VCaP (cell line): ENCODE data around the gene ZNF248.

Experiments used
- H3K27ac ChIP-seq: fragments of 450-650 bp; 2 replicates; pipeline ENCODE4 v1.5.1; 2017
- CTCF ChIP-seq: fragments of 450-650 bp; conservative IDR thresholded peaks from 2 replicates; pipeline ENCODE4 v1.5.1; 2017; ENCODE audit warnings: mild to moderate bottlenecking, moderate library complexity

The ZNF248 gene

GRCh38 chr10:37856881-37857286, 526 bp downstream of the ZNF248 start:
- no peak for TF ChIP-seq CTCF
- H3K27ac ChIP-seq: peak overlapping the region; percentile 98

- no peak for TF ChIP-seq CTCF
- peak overlapping the region; percentile 98; the same call in 1 of the 2 replicates for H3K27ac ChIP-seq
These were observed 1.8 kb downstream of the ZNF248 start for GRCh38 chr10:37855636-37856035.

GRCh38 chr10:37854626-37855025, 2.8 kb downstream of the ZNF248 start:
- H3K27ac ChIP-seq: no peak overlapping the region
- TF ChIP-seq CTCF: no peak

GRCh38 chr10:37844644-37845043, 12.8 kb downstream of the ZNF248 start:
- no peak overlapping the region for H3K27ac ChIP-seq
- TF ChIP-seq CTCF: no peak

- no peak for TF ChIP-seq CTCF
These were observed 18.2 kb downstream of the ZNF248 start for GRCh38 chr10:37839243-37839642.

GRCh38 chr10:37831495-37832333, 25.7 kb downstream of the ZNF248 start:
- no peak for TF ChIP-seq CTCF

More at GRCh38 chr10:37839243-37839642, 18.2 kb downstream of the ZNF248 start:
- H3K27ac ChIP-seq: no peak overlapping the region

GRCh38 chr10:37826806-37827205, 30.6 kb downstream of the ZNF248 start:
- H3K27ac ChIP-seq: no peak overlapping the region
- no peak for TF ChIP-seq CTCF

More at GRCh38 chr10:37831495-37832333, 25.7 kb downstream of the ZNF248 start:
- no peak overlapping the region for H3K27ac ChIP-seq
